PFSK-1 (cell line): ENCODE results near the gene FAM234B.

ENCODE experiments used
- FOXP2 ChIP-seq: optimal IDR thresholded peaks from 2 replicates; pipeline ENCODE3; 2011; ENCODE audit warnings: borderline replicate concordance, control low read depth, inconsistent platforms; ENCODE audit not compliant: insufficient read depth; ENCODE audit errors: extremely low read length, extremely low read depth
- POLR2AphosphoS5 ChIP-seq: IDR thresholded peaks from 2 replicates; pipeline ENCODE4 v1.6.1; 2012; ENCODE audit warnings: low read depth, mild to moderate bottlenecking, control low read depth, low read length, moderate library complexity
- REST ChIP-seq, 2 experiments: IDR thresholded peaks; 2 replicates each; pipeline versions ENCODE4 v1.6.1 to v1.8.0; 2011 to 2012; ENCODE audit warnings: low read depth in 2 of 2, low read length in 2 of 2, control low read depth in 1 of 2, inconsistent platforms in 1 of 2, mild to moderate bottlenecking in 1 of 2, moderate library complexity in 1 of 2; ENCODE audit not compliant: insufficient read depth in 1 of 2
- SIN3A ChIP-seq: IDR thresholded peaks from 2 replicates; pipeline ENCODE4 v1.6.1; 2012; ENCODE audit warnings: mild to moderate bottlenecking, low read length, moderate library complexity, borderline replicate concordance; ENCODE audit not compliant: insufficient read depth
- TAF1 ChIP-seq: IDR thresholded peaks from 2 replicates; pipeline ENCODE4 v1.6.1; 2012; ENCODE audit warnings: low read length, control low read depth, borderline replicate concordance; ENCODE audit not compliant: insufficient read depth

FAM234B gene

GRCh38 chr12:13038491-13039161, 5.6 kb upstream of the FAM234B start:
- TF ChIP-seq POLR2AphosphoS5: no peak
- TF ChIP-seq SIN3A: no peak
- TF ChIP-seq FOXP2: no peak
- TF ChIP-seq REST (IDR thresholded peaks at IDR 0.05; ENCODE audit: insufficient read depth in 1 of 2, low read depth in 2 of 2, low read length in 2 of 2): no peak
- no peak for TF ChIP-seq TAF1

- no peak for TF ChIP-seq REST (IDR thresholded peaks at IDR 0.05; ENCODE audit: insufficient read depth in 1 of 2, low read depth in 2 of 2, low read length in 2 of 2)
- TF ChIP-seq FOXP2: no peak
- TF ChIP-seq SIN3A: no peak
- TF ChIP-seq POLR2AphosphoS5: no peak
- TF ChIP-seq TAF1: no peak
These were observed 4.7 kb upstream of the FAM234B start for GRCh38 chr12:13039328-13039956.

GRCh38 chr12:13041224-13041623, 3.0 kb upstream of the FAM234B start:
- TF ChIP-seq REST (IDR thresholded peaks at IDR 0.05; ENCODE audit: insufficient read depth in 1 of 2, low read depth in 2 of 2, low read length in 2 of 2) (no peak), POLR2AphosphoS5 (no peak), SIN3A (no peak), FOXP2 (no peak), TAF1 (no peak)

GRCh38 chr12:13042666-13043230, 1.4 kb upstream of the FAM234B start:
- TF ChIP-seq FOXP2 (no peak), POLR2AphosphoS5 (no peak), TAF1 (no peak), SIN3A (no peak), REST (IDR thresholded peaks at IDR 0.05; ENCODE audit: insufficient read depth in 1 of 2, low read depth in 2 of 2, low read length in 2 of 2) (no peak)

- TF ChIP-seq SIN3A (no peak), POLR2AphosphoS5 (no peak), REST (IDR thresholded peaks at IDR 0.05; ENCODE audit: insufficient read depth in 1 of 2, low read depth in 2 of 2, low read length in 2 of 2) (peak in 1 of 2 experiments; percentile 66; a peak in 2 of 4 replicates)
These were observed 722 bp downstream of the FAM234B start for GRCh38 chr12:13044906-13045299.
